Colonic mucosa (tissue), 4 donors: Measurements from ENCODE around the gene RIPOR2. TPM values are rescaled to one million over a fixed set of nuclear protein-coding genes. Genes with fewer than 3 reads are reported as not detected.

ENCODE experiments used
- DNase-seq: peaks from one replicate; pipeline ENCODE4 v3.0.0-alpha.2; 2020
- H3K27ac ChIP-seq: fragments of 200-600 bp; one replicate; pipeline ENCODE4 v1.8.0; 2021
- H3K27me3 ChIP-seq: fragments of 200-600 bp; one replicate; pipeline ENCODE4 v1.8.0; 2021
- H3K36me3 ChIP-seq: fragments of 200-600 bp; one replicate; pipeline ENCODE4 v1.8.0; 2021
- H3K4me1 ChIP-seq: fragments of 200-600 bp; one replicate; pipeline ENCODE4 v1.8.0; 2021; ENCODE audit warnings: mild to moderate bottlenecking
- H3K4me3 ChIP-seq: fragments of 200-600 bp; one replicate; pipeline ENCODE4 v1.8.0; 2021
- H3K9ac ChIP-seq, 2 donors: one replicate each; pipeline ENCODE4 v1.7.0; 2013; ENCODE audit warnings: control low read depth in 2 of 2, low read depth in 2 of 2, low read length in 2 of 2
- H3K9me3 ChIP-seq: fragments of 200-600 bp; one replicate; pipeline ENCODE4 v1.8.0; 2021
- CTCF ChIP-seq: fragments of 200-600 bp; IDR thresholded peaks from one replicate; pipeline ENCODE4 v1.8.0; 2022; ENCODE audit warnings: antibody characterized with exemption, mild to moderate bottlenecking
- intact Hi-C: fragments of 100-400 bp; cut with DNase I; formaldehyde crosslinking; loops from one replicate; pipeline ENCODE4 v1.14.1; 2022
- total RNA-seq, 2 donors: library from RNA; stranded (reverse); fragmentation: NEBNext Ultra II Directional in 1 of 2; extraction: Animal tissue kit (Norgen Biotek cat#: 25700) in 1 of 2; gene quantifications; one replicate each; pipeline ENCODE4 v1.2.1, GENCODE V29; 2021
- donor health status: healthy.
- donor health status: DM: no; HTN: no; CAD: no.
- donor health status: DM: no; HTN: no; CAD: no.

The RIPOR2 gene
- total RNA-seq, 2 donors from 2014 or later, result 1.8 to 2.0 TPM

- no peak overlapping the region for H3K9ac ChIP-seq
- no peak for TF ChIP-seq CTCF
- H3K4me3 ChIP-seq, result no peak overlapping the region
- no peaks in the 10 kb centered on the region for H3K4me1 ChIP-seq
- no peaks in the 10 kb centered on the region for H3K27me3 ChIP-seq
- H3K9me3 ChIP-seq, result no peaks in the 10 kb centered on the region
- intact Hi-C loops, result no loop called here
- H3K27ac ChIP-seq, result no peak overlapping the region
- no peaks in the 10 kb centered on the region for H3K36me3 ChIP-seq
- DNase-seq, result no peak
These were observed 95.6 kb downstream of the RIPOR2 start for GRCh38 chr6:24840187-24840586.

GRCh38 chr6:24838994-24839393 is 96.8 kb downstream of the RIPOR2 start:
- TF ChIP-seq CTCF, result no peak
- Histone ChIP-seq H3K36me3 (no peaks in the 10 kb centered on the region), H3K4me3 (no peak overlapping the region), H3K9me3 (no peaks in the 10 kb centered on the region), H3K9ac (no peak overlapping the region), H3K27ac (no peak overlapping the region), H3K4me1 (no peaks in the 10 kb centered on the region), H3K27me3 (no peaks in the 10 kb centered on the region)
- no peak for DNase-seq
- intact Hi-C loops, result no loop called here

- DNase-seq, result no peak
- intact Hi-C loops, result no loop called here
These were observed 97.7 kb downstream of the RIPOR2 start for GRCh38 chr6:24838081-24838480.

GRCh38 chr6:24836109-24836508 is 99.7 kb downstream of the RIPOR2 start:
- H3K9me3 ChIP-seq, result no peaks in the 10 kb centered on the region
- intact Hi-C loops, result no loop called here
- H3K27me3 ChIP-seq, result no peaks in the 10 kb centered on the region

More at GRCh38 chr6:24838081-24838480, 97.7 kb downstream of the RIPOR2 start:
- no peak for TF ChIP-seq CTCF
- Histone ChIP-seq H3K9me3 (no peaks in the 10 kb centered on the region), H3K36me3 (no peaks in the 10 kb centered on the region), H3K9ac (no peak overlapping the region), H3K4me1 (no peaks in the 10 kb centered on the region), H3K27me3 (no peaks in the 10 kb centered on the region), H3K27ac (no peak overlapping the region), H3K4me3 (no peak overlapping the region)

GRCh38 chr6:24833711-24834386 is 101.9 kb downstream of the RIPOR2 start:
- H3K4me1 ChIP-seq, result no peaks in the 10 kb centered on the region
- no peak overlapping the region for H3K9ac ChIP-seq
- no peaks in the 10 kb centered on the region for H3K9me3 ChIP-seq
- no peak for DNase-seq
- H3K4me3 ChIP-seq, result no peak overlapping the region
- no peaks in the 10 kb centered on the region for H3K36me3 ChIP-seq
- no peak for TF ChIP-seq CTCF
- no peaks in the 10 kb centered on the region for H3K27me3 ChIP-seq
- intact Hi-C loops, result no loop called here
- H3K27ac ChIP-seq, result no peak overlapping the region

More at GRCh38 chr6:24836109-24836508, 99.7 kb downstream of the RIPOR2 start:
- Histone ChIP-seq H3K4me1 (no peaks in the 10 kb centered on the region), H3K27ac (no peak overlapping the region), H3K4me3 (no peak overlapping the region), H3K9ac (no peak overlapping the region), H3K36me3 (no peaks in the 10 kb centered on the region)
- TF ChIP-seq CTCF, result no peak
- DNase-seq, result no peak
